Activated T-helper 1 cell treated with anti-CD3 and anti-CD28 coated beads, Interleukin-12 subunit alpha, Interleukin-12 subunit beta, Interleukin-2, Interleukin-4 antibody, amounts not matched to agents 30 ng/mL and 10 ng/mL and 1 ng/mL, durations not matched to agents 14 hours and 24 hours and 36 hours (primary cell): ENCODE results near the gene NUAK2. TPM values are rescaled to one million over a fixed set of nuclear protein-coding genes. Genes with fewer than 3 reads are reported as not detected.
"Not testable (repeated sequence)": the region's sequence is repeated elsewhere in the genome, so short reads cannot be mapped to it uniquely, and the experiment has no call there.

Experiments used
- DNase-seq: peaks from one replicate; pipeline ENCODE4 v3.0.0; 2021; ENCODE audit warnings: low spot score
- H3K27ac Mint-ChIP-seq: one replicate; pipeline ENCODE4 v1.8.0; 2021; ENCODE audit warnings: mild to moderate bottlenecking, mixed read lengths
- H3K27me3 Mint-ChIP-seq: one replicate; pipeline ENCODE4 v1.8.0; 2022; ENCODE audit warnings: mild to moderate bottlenecking, moderate library complexity, mixed read lengths; ENCODE audit not compliant: insufficient read depth
- H3K36me3 Mint-ChIP-seq: one replicate; pipeline ENCODE4 v1.8.0; 2021; ENCODE audit warnings: low read depth, mixed read lengths
- H3K4me1 Mint-ChIP-seq: one replicate; pipeline ENCODE4 v1.8.0; 2021; ENCODE audit warnings: low read depth, mixed read lengths
- H3K4me3 Mint-ChIP-seq: one replicate; pipeline ENCODE4 v1.8.0; 2021; ENCODE audit warnings: mild to moderate bottlenecking, moderate library complexity, mixed read lengths
- H3K9me3 Mint-ChIP-seq: one replicate; pipeline ENCODE4 v1.8.0; 2021; ENCODE audit warnings: mixed read lengths
- intact Hi-C: fragments of 100-400 bp; cut with micrococcal nuclease; formaldehyde crosslinking; loops from one replicate; pipeline ENCODE4 v1.15.1; 2024
- total RNA-seq: library from RNA; stranded (reverse); gene quantifications from 2 replicates; pipeline ENCODE4 v1.2.3, GENCODE V29; 2022

NUAK2 gene
- total RNA-seq, 1 donor from 2014 or later: 1.1 TPM

- Mint-ChIP-seq H3K27ac (no peak overlapping the region), H3K4me3 (no peak overlapping the region), H3K9me3 (no peaks in the 10 kb centered on the region), H3K27me3 (no peaks in the 10 kb centered on the region), H3K36me3 (peaks cover 47% of the 10 kb centered on the region), H3K4me1 (peaks cover 60% of the 10 kb centered on the region)
- intact Hi-C loops: loop anchor here (5.0 kb wide), 1 partner anchor 189 kb away; the partner anchor contains the start of gene RBBP5
- DNase-seq: no peak
These were observed 10.4 kb downstream of the NUAK2 start for GRCh38 chr1:205310976-205311704.

- Mint-ChIP-seq H3K27ac (no peak overlapping the region), H3K4me1 (peaks cover 60% of the 10 kb centered on the region)
- intact Hi-C loops: loop anchor here (5.0 kb wide), 1 partner anchor 187 kb away; the partner anchor contains the start of gene RBBP5
These were observed 11.8 kb downstream of the NUAK2 start for GRCh38 chr1:205309741-205310140.

GRCh38 chr1:205306929-205307566, 14.5 kb downstream of the NUAK2 start:
- Mint-ChIP-seq H3K27me3 (no peaks in the 10 kb centered on the region), H3K36me3 (peaks cover 63% of the 10 kb centered on the region), H3K4me1 (peaks cover 38% of the 10 kb centered on the region), H3K4me3 (no peak overlapping the region), H3K9me3 (no peaks in the 10 kb centered on the region), H3K27ac (no peak overlapping the region)
- no peak for DNase-seq
- intact Hi-C loops: no loop called here

More at GRCh38 chr1:205309741-205310140, 11.8 kb downstream of the NUAK2 start:
- no peaks in the 10 kb centered on the region for H3K27me3 Mint-ChIP-seq
- DNase-seq: no peak
- no peak overlapping the region for H3K4me3 Mint-ChIP-seq
- H3K9me3 Mint-ChIP-seq: no peaks in the 10 kb centered on the region
- H3K36me3 Mint-ChIP-seq: peaks cover 57% of the 10 kb centered on the region

GRCh38 chr1:205304695-205305070, 16.9 kb downstream of the NUAK2 start:
- Mint-ChIP-seq H3K4me1 (peaks cover 19% of the 10 kb centered on the region), H3K27ac (peak overlapping the region; percentile 63), H3K4me3 (no peak overlapping the region), H3K27me3 (peaks cover 5% of the 10 kb centered on the region), H3K9me3 (no peaks in the 10 kb centered on the region), H3K36me3 (peaks cover 48% of the 10 kb centered on the region)
- no peak for DNase-seq
- intact Hi-C loops: no loop called here

GRCh38 chr1:205304046-205304694, 17.4 kb downstream of the NUAK2 start:
- no peaks in the 10 kb centered on the region for H3K9me3 Mint-ChIP-seq
- H3K36me3 Mint-ChIP-seq: peaks cover 48% of the 10 kb centered on the region
- no peak for DNase-seq
- intact Hi-C loops: no loop called here
- no peak overlapping the region for H3K4me3 Mint-ChIP-seq
- H3K27me3 Mint-ChIP-seq: peaks cover 5% of the 10 kb centered on the region
- H3K27ac Mint-ChIP-seq: peak overlapping the region; percentile 63
- peaks cover 19% of the 10 kb centered on the region for H3K4me1 Mint-ChIP-seq

GRCh38 chr1:205303247-205303888, 18.2 kb downstream of the NUAK2 start:
- Mint-ChIP-seq H3K27me3 (peaks cover 5% of the 10 kb centered on the region), H3K36me3 (peaks cover 44% of the 10 kb centered on the region), H3K27ac (no peak overlapping the region), H3K4me3 (no peak overlapping the region), H3K4me1 (peaks cover 25% of the 10 kb centered on the region), H3K9me3 (no peaks in the 10 kb centered on the region)
- intact Hi-C loops: no loop called here
- DNase-seq: no peak

GRCh38 chr1:205301842-205302588, 19.5 kb downstream of the NUAK2 start:
- H3K27me3 Mint-ChIP-seq: peaks cover 5% of the 10 kb centered on the region
- H3K4me1 Mint-ChIP-seq: peaks cover 39% of the 10 kb centered on the region
- intact Hi-C loops: no loop called here
- H3K4me3 Mint-ChIP-seq: no peak overlapping the region
- no peaks in the 10 kb centered on the region for H3K9me3 Mint-ChIP-seq
- peaks cover 31% of the 10 kb centered on the region for H3K36me3 Mint-ChIP-seq
- no peak for DNase-seq
- H3K27ac Mint-ChIP-seq: no peak overlapping the region

- Mint-ChIP-seq H3K27ac (no peak overlapping the region), H3K4me1 (peaks cover 46% of the 10 kb centered on the region), H3K36me3 (peaks cover 24% of the 10 kb centered on the region), H3K9me3 (no peaks in the 10 kb centered on the region), H3K27me3 (peaks cover 6% of the 10 kb centered on the region), H3K4me3 (no peak overlapping the region)
- DNase-seq: no peak
- intact Hi-C loops: no loop called here
These were observed 20.2 kb downstream of the NUAK2 start for GRCh38 chr1:205301205-205301821.

- Mint-ChIP-seq H3K4me1 (peaks cover 41% of the 10 kb centered on the region), H3K9me3 (no peaks in the 10 kb centered on the region), H3K27ac (no peak overlapping the region), H3K4me3 (no peak overlapping the region), H3K36me3 (peaks cover 16% of the 10 kb centered on the region), H3K27me3 (peaks cover 9% of the 10 kb centered on the region)
- no peak for DNase-seq
- intact Hi-C loops: no loop called here
These were observed 21.4 kb downstream of the NUAK2 start for GRCh38 chr1:205300149-205300548.

- Mint-ChIP-seq H3K4me1 (peaks cover 48% of the 10 kb centered on the region), H3K27me3 (peaks cover 12% of the 10 kb centered on the region), H3K36me3 (peaks cover 9% of the 10 kb centered on the region), H3K4me3 (no peak overlapping the region), H3K9me3 (no peaks in the 10 kb centered on the region), H3K27ac (no peak overlapping the region)
- DNase-seq: no peak
- intact Hi-C loops: no loop called here
These were observed 23.2 kb downstream of the NUAK2 start for GRCh38 chr1:205298191-205298994.

GRCh38 chr1:205297546-205298177, 23.9 kb downstream of the NUAK2 start:
- not testable (repeated sequence) for H3K36me3 Mint-ChIP-seq
- peaks cover 52% of the 10 kb centered on the region for H3K4me1 Mint-ChIP-seq

More at GRCh38 chr1:205297546-205298177, 23.9 kb downstream of the NUAK2 start:
- intact Hi-C loops, DNase-seq, H3K27ac Mint-ChIP-seq, H3K9me3 Mint-ChIP-seq, H3K4me3 Mint-ChIP-seq: not testable (repeated sequence)
- peaks cover 13% of the 10 kb centered on the region for H3K27me3 Mint-ChIP-seq
